Measurements from ENCODE around the gene CRYAA.

CRYAA gene

GRCh38 chr21:43201491-43201890 is 32.7 kb downstream of the CRYAA start:
- in situ Hi-C loops (cut with MboI; ENCODE audit: low sequenced_read_pairs), result no loop called here

GRCh38 chr21:43203591-43203990 is 34.8 kb downstream of the CRYAA start:
- in situ Hi-C loops (cut with MboI; ENCODE audit: low sequenced_read_pairs), result no loop called here

DNA sequence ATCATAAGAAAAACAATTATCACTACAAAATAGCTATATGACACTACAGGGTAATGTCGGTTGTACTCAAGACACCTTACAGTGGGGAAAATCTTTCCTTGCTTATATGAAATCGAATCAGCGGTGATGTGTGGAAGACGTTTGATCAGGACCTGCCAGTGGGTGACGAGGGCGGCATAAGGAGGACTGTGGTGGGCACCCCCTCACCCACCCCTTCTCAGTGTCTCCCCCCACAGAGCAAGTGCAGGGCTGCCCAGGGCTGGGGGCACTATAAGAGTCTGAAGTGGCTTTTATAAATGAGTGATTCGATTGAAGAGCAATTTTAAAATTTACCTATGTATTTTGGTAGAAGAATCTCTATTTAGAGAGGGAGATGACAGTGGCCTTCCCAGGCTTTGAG is 35.8 kb downstream of the CRYAA start:
- in situ Hi-C loops (cut with MboI; ENCODE audit: low sequenced_read_pairs), result no loop called here

DNA sequence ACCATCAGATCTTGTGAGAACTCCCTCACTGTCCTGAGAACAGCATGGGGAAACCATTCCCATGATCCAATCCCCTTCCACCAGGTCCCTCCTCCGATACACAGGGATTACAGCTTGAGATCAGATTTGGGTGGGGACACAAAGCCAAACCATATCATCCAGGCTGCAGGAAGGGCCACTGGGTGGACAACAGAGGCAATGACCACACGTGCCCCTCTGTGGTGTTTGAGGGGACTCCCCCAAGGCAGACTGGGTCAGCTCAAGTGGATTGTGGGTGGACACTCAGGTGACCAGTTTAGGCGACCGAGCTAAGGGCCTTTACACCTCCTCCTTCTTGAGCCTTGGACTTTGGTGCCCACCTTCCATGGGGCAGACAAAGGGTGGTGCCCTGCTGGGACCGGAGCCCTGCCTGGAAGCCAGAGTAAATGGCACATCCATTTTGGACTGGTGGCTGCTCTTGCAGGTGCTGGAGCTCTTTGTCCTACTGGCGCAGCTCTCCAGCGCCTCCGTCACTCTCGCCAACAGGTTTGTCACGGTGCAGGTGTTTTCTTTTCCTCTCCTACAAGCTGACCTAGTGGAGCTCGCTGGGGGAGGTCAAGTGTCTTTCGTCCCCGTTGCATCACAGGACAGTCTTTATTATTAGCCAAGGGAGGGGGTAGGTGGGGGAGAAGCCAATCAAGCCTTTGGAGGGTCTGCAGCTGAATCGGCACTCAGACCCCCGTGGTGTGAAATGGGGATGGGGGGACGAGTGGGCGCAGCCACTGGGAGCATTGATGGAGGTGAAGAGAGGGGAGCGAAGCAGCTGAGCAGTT is 37.6 kb downstream of the CRYAA start:
- in situ Hi-C loops (cut with MboI; ENCODE audit: low sequenced_read_pairs), result no loop called here

- in situ Hi-C loops (cut with MboI; ENCODE audit: low sequenced_read_pairs), result no loop called here
Measured at GRCh38 chr21:43207043-43207315, 38.2 kb downstream of the CRYAA start.

GRCh38 chr21:43207868-43208267 is 39.1 kb downstream of the CRYAA start:
- in situ Hi-C loops (cut with MboI; ENCODE audit: low sequenced_read_pairs), result no loop called here

GRCh38 chr21:43208561-43209332 is 39.9 kb downstream of the CRYAA start:
- in situ Hi-C loops (cut with MboI; ENCODE audit: low sequenced_read_pairs), result no loop called here

- in situ Hi-C loops (cut with MboI; ENCODE audit: low sequenced_read_pairs), result no loop called here
Measured at GRCh38 chr21:43209575-43210453, 41.0 kb downstream of the CRYAA start.

DNA sequence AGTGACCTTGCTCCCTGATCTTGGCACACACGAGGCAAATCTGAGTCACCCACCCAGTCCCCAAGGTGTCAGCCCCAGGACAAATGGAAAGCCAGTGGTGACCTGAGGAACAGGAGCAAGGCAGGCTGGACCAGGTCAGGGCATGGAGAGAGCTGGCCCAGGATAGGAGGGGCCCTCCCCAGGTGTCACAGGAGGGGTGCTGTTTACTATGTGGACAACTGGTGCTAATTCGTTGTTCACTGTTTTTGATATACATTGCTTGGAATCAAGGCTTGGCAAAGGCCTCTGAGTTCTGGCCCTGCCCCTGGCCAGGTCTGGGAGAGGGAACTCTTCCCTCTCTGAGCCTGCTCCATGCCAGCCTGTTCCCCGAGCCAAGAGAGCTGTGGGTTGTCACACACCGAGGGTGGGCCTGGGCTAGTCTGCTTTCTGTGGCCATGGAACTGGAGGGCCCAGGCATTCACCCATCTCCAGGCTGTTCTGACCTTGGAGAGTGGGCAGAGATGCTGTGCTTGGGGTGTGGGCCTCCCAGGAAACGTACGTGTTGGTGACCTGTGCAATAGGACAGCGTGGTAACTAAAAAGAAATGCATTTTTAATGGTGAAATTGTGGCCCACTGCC is 41.8 kb downstream of the CRYAA start:
- in situ Hi-C loops (cut with MboI; ENCODE audit: low sequenced_read_pairs), result no loop called here

DNA sequence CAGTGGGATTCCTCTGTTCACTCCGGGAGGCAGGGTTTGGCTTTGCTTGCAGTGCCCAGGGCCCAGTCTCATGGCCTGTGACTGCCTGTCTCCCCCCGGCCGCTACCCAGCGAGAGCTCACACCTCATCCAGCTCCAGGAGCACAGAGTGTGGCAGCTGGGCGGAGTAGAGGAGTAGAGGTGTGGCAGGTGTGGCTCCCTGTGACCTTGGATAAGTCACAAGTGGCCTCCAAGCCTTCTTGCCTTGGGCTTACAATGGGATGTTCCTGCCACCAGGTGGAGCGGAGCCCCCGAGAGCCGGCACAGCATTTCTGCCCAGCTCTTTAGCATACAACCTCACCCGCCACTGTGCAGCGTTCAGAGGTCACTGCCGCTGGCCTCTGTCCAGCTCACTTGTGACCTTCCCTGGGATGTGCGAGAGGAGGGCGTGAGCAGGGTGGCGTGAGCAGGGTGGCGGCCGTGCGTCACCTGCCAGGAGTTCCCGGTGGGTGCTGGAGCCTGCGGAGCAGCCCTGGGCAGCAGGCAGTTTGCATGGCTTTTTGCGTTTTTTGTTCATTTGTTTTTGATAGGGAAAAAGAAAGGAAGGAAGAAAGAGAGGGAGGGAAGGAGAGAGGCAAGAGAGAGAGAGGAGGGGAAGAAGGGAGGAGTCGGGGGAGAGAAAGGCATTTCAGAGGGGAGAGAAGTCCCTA is 42.4 kb downstream of the CRYAA start:
- in situ Hi-C loops (cut with MboI; ENCODE audit: low sequenced_read_pairs), result no loop called here

- in situ Hi-C loops (cut with MboI; ENCODE audit: low sequenced_read_pairs), result no loop called here
Measured at GRCh38 chr21:43211760-43212115, 42.9 kb downstream of the CRYAA start.

Measured in HL-60/S4 treated with retinoic acid at 250 ng/mL for 4 days and 3 days (cell line).